AG04449 (cell line): ENCODE data around the gene RSBN1.
"Not testable (repeated sequence)": the region's sequence is repeated elsewhere in the genome, so short reads cannot be mapped to it uniquely, and the experiment has no call there.

Experiments used
- CTCF ChIA-PET: fragments of 350-600 bp; formaldehyde crosslinking; extraction: SDS; loops from one replicate; lab custom pipeline; 2021; ENCODE audit warnings: antibody characterized with exemption; lab: Yijun Ruan, JAX
- POLR2A ChIA-PET: fragments of 400-600, 350-600 bp; formaldehyde crosslinking; extraction: SDS; loops from one replicate; lab custom pipeline; 2020; ENCODE audit warnings: antibody characterized with exemption, inconsistent platforms; lab: Yijun Ruan, JAX
- DNase-seq: peaks from one replicate; pipeline ENCODE4 v3.0.0-alpha.2; 2010; ENCODE audit warnings: low read depth, low spot score
- H3K4me3 ChIP-seq: 2 replicates; pipeline ENCODE4 v1.5.1; 2011; ENCODE audit warnings: low read depth, mild to moderate bottlenecking, control low read depth, low read length
- CTCF ChIP-seq: IDR thresholded peaks from one replicate; pipeline ENCODE4 v1.5.1; 2011; ENCODE audit warnings: mild to moderate bottlenecking, moderate library complexity, low read length, control low read depth, inconsistent platforms; ENCODE audit not compliant: insufficient read depth; ENCODE audit errors: missing control alignments

The RSBN1 gene

DNA sequence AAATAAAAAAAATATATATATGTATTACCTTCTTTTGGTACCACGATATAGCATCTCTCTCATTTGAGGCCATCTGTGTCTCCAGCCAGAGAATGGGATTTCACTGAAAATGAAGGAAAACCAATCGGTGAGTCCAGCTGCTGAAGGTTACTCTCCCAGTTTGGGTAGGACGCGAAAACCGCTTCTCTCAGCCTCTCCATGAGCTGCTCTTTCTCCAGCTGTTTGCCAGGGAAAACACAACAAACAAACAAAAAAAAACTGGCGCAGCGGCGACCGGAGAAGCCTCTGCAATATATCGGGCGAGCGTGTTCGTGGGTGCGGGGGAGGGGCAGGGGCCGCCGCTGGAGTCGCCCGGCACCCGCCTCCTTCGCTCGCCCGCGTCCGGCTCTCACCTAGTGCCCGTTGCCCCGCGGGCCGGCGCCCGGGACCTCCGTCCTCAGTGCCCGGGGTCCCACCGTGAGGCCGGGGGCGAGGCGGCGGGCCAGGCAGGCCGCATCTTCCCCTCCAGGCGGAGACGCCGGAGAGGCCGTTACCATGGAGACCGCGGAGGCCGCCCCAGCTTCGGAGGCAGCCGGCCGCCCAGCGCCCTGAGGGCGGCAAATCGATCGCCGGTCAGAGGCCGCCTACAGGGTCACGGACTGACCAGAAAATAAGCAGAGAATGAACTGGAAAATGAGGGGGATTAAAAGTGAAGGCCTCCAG, 53.5 kb downstream of the RSBN1 start:
- CTCF ChIA-PET, result interaction anchor here (0.7 to 2.1 kb wide), 4 partner anchors 10 to 42 kb away, joined by 3 to 7 read pairs (median 4); no protein-coding TSS in a partner anchor
- POLR2A ChIA-PET, result interaction anchor here (0.6 to 1.2 kb wide), 6 partner anchors 11 to 171 kb away, joined by 3 to 5 read pairs (median 4); partner anchors contain the start of gene RSBN1
- H3K4me3 ChIP-seq, result peak overlapping the region; percentile 74
- TF ChIP-seq CTCF, result no peak
- DNase-seq, result no peak

- no peak for DNase-seq
- TF ChIP-seq CTCF, result no peak
- H3K4me3 ChIP-seq, result no peak overlapping the region
- ChIA-PET POLR2A (no interaction called here), CTCF (interaction anchor here (1.5 kb wide), 2 partner anchors 79 to 616 kb away, joined by 3 to 4 read pairs; no protein-coding TSS in a partner anchor)
Measured at GRCh38 chr1:113756461-113756860, 55.8 kb downstream of the RSBN1 start.

- POLR2A ChIA-PET, DNase-seq, H3K4me3 ChIP-seq, CTCF ChIA-PET: not testable (repeated sequence)
Measured at GRCh38 chr1:113753333-113753732, 58.9 kb downstream of the RSBN1 start.

GRCh38 chr1:113751516-113751915, 60.8 kb downstream of the RSBN1 start:
- POLR2A ChIA-PET, result no interaction called here
- CTCF ChIA-PET, result no interaction called here
- DNase-seq, result no peak
- H3K4me3 ChIP-seq, result no peak overlapping the region
- TF ChIP-seq CTCF, result no peak

DNA sequence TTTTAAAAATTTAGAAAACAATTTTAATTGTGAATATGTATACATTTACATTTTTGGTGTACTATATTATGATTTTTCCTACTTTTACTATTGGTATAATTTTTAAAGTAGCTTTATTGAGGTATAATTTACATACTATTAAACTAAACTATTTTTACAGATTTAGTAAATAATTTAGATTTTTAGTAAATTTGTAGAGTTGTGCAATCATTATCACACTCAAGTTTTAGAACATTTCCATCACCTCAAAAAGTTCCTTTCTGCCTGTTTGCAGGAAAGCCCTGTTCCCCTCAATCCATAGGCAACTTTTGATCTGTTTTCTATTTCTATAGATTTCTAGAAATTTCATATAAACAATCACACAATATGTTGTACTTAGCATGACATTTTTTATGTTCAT, 61.2 kb downstream of the RSBN1 start:
- ChIA-PET CTCF (no interaction called here), POLR2A (no interaction called here)
- no peak for TF ChIP-seq CTCF
- DNase-seq, result no peak
- H3K4me3 ChIP-seq, result no peak overlapping the region

GRCh38 chr1:113749402-113749801, 62.9 kb downstream of the RSBN1 start:
- no peak for DNase-seq
- POLR2A ChIA-PET, result no interaction called here
- CTCF ChIA-PET, result interaction anchor here (2.0 kb wide), 1 partner anchor 9 kb away, joined by 7 read pairs; the partner anchor contains the start of gene PHTF1
- no peak overlapping the region for H3K4me3 ChIP-seq
- no peak for TF ChIP-seq CTCF
